Activated naive CD4-positive, alpha-beta T cell treated with anti-CD3 and anti-CD28 coated beads, Interleukin-2, amount 50 U/mL, for 72 hours (primary cell): Measurements from ENCODE around the gene HIPK2. TPM values are rescaled to one million over a fixed set of nuclear protein-coding genes. Genes with fewer than 3 reads are reported as not detected.

Experiments
- ATAC-seq, 2 donors: fragments of 150-1000 bp; cut with Tn5 transposase; 2 replicates each; pipeline ENCODE4 v1.10.0; 2021; ENCODE audit warnings: mild to moderate bottlenecking in 2 of 2, moderate library complexity in 2 of 2
- DNase-seq, 2 donors: peaks; one replicate each; pipeline ENCODE4 v3.0.0; 2021 to 2022; ENCODE audit warnings: low spot score in 2 of 2
- H3K27ac Mint-ChIP-seq, 2 donors: one replicate each; pipeline ENCODE4 v1.8.0; 2022; ENCODE audit warnings: mild to moderate bottlenecking in 2 of 2, mixed read lengths in 2 of 2
- H3K36me3 Mint-ChIP-seq, 2 donors: one replicate each; pipeline ENCODE4 v1.8.0; 2022; ENCODE audit warnings: mixed read lengths in 2 of 2
- H3K9me3 Mint-ChIP-seq, 2 donors: one replicate each; pipeline ENCODE4 v1.8.0; 2022; ENCODE audit warnings: mixed read lengths in 2 of 2
- total RNA-seq, 2 donors: library from RNA; stranded (reverse); gene quantifications; one replicate each; pipeline ENCODE4 v1.2.3, GENCODE V29; 2022

The HIPK2 gene
- total RNA-seq, 2 donors from 2014 or later, result 12.8 to 20.9 TPM

GRCh38 chr7:139700505-139701235 lies 77.1 kb downstream of the HIPK2 start:
- H3K36me3 Mint-ChIP-seq, result no peaks in the 10 kb centered on the region
- peak overlapping the region; percentile 54 to 87 for H3K27ac Mint-ChIP-seq
- DNase-seq, result no peak
- no peak for ATAC-seq
- H3K9me3 Mint-ChIP-seq, result no peaks in the 10 kb centered on the region

DNA sequence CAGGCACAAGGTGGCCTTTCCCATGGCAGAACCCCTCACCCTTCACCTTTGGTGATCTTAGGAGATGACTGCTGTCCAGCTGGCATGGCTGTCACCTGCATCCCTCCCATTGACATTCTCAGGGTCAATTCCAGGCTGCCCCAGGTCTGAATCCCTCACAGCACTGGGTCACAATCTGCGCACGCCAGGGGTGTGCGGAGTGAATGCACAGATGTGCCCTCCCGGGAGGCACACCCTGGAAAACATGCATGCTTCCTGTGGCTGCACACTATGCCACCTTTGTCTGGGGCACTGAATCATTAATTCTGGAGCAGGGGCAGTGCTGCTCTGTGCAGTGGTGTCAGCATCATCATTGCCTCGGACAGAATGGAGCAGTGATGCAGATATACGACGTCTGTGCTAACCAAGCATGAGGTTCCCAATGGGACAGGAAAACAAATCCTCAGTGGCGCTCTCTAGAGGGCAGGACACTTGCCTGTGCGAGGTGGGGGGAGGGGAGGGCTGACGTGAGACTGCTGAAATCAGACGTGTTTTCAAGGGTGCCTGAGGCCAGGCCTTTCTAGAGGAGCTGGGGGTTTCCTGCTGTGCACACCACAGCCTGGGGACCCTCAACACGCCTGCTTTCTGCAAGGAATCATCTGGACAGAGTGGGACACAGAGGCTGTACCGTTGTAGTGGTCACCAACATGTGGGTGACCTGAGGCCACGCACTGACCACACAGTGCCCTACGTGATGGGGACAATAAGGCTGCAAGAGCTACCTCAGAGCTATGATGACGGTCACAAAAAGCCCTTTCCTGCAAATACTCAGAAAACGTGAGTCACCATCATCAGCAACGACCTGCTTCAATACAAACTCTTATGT lies 77.9 kb downstream of the HIPK2 start:
- no peaks in the 10 kb centered on the region for H3K36me3 Mint-ChIP-seq
- peak overlapping the region; percentile 40 to 54 for H3K27ac Mint-ChIP-seq
- DNase-seq (no peak), ATAC-seq (peak; percentile 3 to 34)
- no peaks in the 10 kb centered on the region for H3K9me3 Mint-ChIP-seq

DNA sequence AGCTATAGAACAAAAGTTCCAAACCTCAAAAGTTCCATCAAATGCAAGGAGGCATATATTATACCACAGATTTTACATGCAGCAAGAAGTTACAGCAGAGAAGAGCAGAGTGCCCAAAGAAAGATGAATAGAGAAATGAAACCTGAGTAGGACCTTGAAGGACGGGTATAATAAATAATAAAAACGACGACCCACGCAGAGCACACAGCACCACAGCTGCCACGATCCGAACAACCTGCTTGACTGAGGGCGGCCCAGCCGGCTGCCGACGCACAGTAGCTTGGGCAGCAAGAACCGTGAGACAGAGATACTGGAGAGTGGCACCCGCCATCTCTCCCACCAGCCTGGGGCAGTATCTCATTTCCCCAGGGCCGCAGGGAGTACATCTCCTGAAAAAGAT lies 79.0 kb downstream of the HIPK2 start:
- Mint-ChIP-seq H3K36me3 (no peaks in the 10 kb centered on the region), H3K9me3 (no peaks in the 10 kb centered on the region), H3K27ac (no peak overlapping the region)
- no peak for DNase-seq
- ATAC-seq, result no peak

GRCh38 chr7:139698278-139698677 lies 79.5 kb downstream of the HIPK2 start:
- DNase-seq (no peak), ATAC-seq (no peak)
- Mint-ChIP-seq H3K9me3 (no peaks in the 10 kb centered on the region), H3K27ac (no peak overlapping the region), H3K36me3 (no peaks in the 10 kb centered on the region)

DNA sequence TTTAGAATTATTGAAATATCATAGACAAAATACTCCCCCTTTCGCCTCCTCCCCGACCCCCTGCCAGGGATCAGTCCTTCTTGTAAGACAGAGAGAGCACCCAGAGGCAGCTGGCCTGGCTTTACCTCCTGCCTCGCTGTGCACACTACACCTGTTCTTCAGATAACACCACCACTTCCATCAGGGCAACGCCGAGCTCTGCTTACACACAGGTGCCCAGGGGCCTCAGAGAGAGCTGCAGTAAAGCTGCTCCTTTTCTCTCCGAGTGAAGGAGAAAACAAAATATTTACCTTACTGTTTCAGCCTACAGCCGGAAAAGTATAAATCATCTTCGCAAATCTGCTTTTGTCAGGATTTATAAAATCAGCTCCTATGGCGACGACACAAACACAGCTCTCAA lies 80.7 kb downstream of the HIPK2 start:
- no peaks in the 10 kb centered on the region for H3K36me3 Mint-ChIP-seq
- DNase-seq (no peak), ATAC-seq (peak in 1 of 2 donors; percentile 5)
- H3K27ac Mint-ChIP-seq, result peak overlapping the region in 1 of 2 donors; percentile 86
- no peaks in the 10 kb centered on the region for H3K9me3 Mint-ChIP-seq

GRCh38 chr7:139696552-139696951 lies 81.2 kb downstream of the HIPK2 start:
- ATAC-seq (peak; percentile 87 to 98), DNase-seq (no peak)
- Mint-ChIP-seq H3K27ac (peak overlapping the region; percentile 86 to 90), H3K9me3 (no peaks in the 10 kb centered on the region), H3K36me3 (no peaks in the 10 kb centered on the region)

DNA sequence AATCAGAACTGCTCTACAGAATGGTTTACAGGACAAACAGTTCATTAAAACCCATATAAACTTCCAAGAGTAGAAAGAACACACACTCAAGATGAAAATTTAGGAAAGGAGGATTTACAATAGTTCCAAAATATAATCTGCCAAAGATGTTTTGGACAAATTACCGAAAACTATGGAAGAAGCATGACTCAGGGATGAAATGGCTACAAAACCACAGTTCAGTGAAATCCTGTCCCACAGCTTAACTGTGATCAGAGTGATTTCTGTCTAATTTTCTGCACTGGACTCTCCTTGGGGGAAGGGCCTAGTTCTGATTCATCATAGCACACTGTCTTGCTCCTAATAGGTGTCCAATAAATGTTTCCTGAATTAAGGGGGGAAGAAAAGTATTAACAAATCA lies 82.2 kb downstream of the HIPK2 start:
- ATAC-seq, result no peak
- H3K36me3 Mint-ChIP-seq, result no peaks in the 10 kb centered on the region
- DNase-seq, result no peak
- no peaks in the 10 kb centered on the region for H3K9me3 Mint-ChIP-seq
- H3K27ac Mint-ChIP-seq, result peak overlapping the region in 1 of 2 donors; percentile 86

DNA sequence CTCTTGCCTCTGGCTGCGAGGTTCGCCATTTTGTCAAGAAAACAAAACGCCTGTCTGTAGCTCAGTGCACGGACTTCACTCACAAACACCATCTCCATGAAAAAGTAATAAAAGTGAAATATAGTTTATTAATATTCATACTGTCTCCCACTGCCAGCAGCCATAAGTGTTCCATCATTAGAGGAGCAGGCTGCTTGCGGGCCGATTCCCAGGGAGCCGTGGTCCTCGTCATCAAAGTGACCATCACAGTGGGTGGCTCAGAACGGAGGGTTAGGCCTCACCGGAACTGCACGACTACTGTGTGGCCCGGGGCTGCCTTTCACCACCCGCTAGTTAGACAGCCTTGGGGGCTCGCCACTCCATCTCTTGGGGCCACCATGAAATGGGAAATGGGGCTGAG lies 82.7 kb downstream of the HIPK2 start:
- H3K9me3 Mint-ChIP-seq, result no peaks in the 10 kb centered on the region
- peak overlapping the region in 1 of 2 donors; percentile 86 for H3K27ac Mint-ChIP-seq
- DNase-seq, result no peak
- H3K36me3 Mint-ChIP-seq, result no peaks in the 10 kb centered on the region
- no peak for ATAC-seq

DNA sequence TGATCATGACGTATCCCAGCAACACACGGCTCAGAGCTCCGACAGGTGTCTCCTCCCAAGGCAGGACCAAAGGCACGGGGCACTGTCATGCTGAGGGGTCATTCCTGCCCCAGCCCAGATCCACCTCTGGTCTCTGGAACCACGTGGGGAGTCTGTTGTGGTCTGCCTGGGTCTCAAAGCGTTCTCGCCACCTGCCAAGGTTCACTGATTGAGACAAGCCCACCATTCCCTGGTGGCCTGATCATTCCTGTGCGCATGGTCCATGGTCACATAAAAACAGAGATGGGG lies 83.5 kb downstream of the HIPK2 start:
- Mint-ChIP-seq H3K36me3 (peaks cover 4% of the 10 kb centered on the region in 2 donors), H3K9me3 (no peaks in the 10 kb centered on the region), H3K27ac (peak overlapping the region; percentile 1 to 43)
- no peak for DNase-seq
- ATAC-seq, result no peak

GRCh38 chr7:139693651-139694388 lies 84.0 kb downstream of the HIPK2 start:
- Mint-ChIP-seq H3K9me3 (no peaks in the 10 kb centered on the region), H3K36me3 (peaks cover 6% of the 10 kb centered on the region in 2 donors), H3K27ac (peak overlapping the region; percentile 1 to 43)
- ATAC-seq, result no peak
- no peak for DNase-seq

DNA sequence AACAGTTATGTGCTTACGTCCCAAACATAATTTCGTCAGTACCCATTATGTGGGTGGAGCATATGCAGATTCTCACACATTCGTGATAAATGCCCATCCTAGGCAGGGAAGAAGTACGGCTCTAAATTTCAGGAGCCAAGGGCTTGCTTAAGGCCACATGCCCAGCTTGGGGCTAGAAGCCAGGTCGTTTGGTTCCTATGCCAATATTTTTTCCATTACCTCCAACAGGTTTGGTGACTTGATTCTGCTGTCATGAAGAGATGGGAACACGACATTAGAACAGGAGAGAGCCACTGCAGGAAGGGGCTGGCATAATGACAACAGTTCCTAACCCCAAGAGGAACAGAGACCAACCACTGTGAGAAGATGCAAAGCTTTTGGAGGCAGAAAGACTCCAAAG lies 85.1 kb downstream of the HIPK2 start:
- Mint-ChIP-seq H3K36me3 (peaks cover 16 to 17% of the 10 kb centered on the region in 2 donors), H3K9me3 (peaks cover 0 to 3% of the 10 kb centered on the region in 2 donors), H3K27ac (no peak overlapping the region)
- no peak for DNase-seq
- no peak for ATAC-seq

DNA sequence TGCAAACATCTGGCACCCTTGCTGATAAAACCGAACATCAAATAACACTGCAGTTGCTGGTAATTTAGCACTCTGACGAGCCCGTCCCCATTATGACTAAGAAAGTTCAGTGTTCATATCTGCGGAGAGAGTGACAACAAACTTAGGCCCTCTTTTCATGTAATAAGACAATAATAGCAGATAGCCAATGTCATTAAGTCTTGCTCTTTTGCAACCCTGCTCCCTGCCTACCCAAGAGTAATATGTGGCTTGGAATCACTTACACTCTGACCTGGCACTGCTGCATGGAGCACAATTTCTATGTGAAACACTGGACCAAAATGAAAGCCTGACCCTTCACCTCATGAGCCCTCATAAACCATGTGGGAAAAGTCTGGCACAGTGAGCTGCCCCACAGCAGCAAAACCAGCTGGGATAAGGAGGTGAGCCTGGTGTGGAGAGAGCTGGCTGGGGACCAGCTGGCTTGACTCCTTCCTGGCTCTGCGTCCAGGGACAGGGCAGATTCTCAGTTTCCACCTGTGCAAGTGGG lies 86.5 kb downstream of the HIPK2 start:
- Mint-ChIP-seq H3K36me3 (peaks cover 22 to 29% of the 10 kb centered on the region in 2 donors), H3K9me3 (peaks cover 5 to 8% of the 10 kb centered on the region in 2 donors), H3K27ac (no peak overlapping the region)
- ATAC-seq (no peak), DNase-seq (no peak)

- H3K9me3 Mint-ChIP-seq, result peaks cover 13 to 16% of the 10 kb centered on the region in 2 donors
- ATAC-seq, result no peak
- H3K27ac Mint-ChIP-seq, result no peak overlapping the region
- peaks cover 32 to 54% of the 10 kb centered on the region in 2 donors for H3K36me3 Mint-ChIP-seq
- no peak for DNase-seq
These were observed 89.7 kb downstream of the HIPK2 start for GRCh38 chr7:139687980-139688632.

GRCh38 chr7:139687211-139687954 lies 90.4 kb downstream of the HIPK2 start:
- peaks cover 32 to 54% of the 10 kb centered on the region in 2 donors for H3K36me3 Mint-ChIP-seq
- ATAC-seq, result no peak
- peaks cover 13 to 16% of the 10 kb centered on the region in 2 donors for H3K9me3 Mint-ChIP-seq

DNA sequence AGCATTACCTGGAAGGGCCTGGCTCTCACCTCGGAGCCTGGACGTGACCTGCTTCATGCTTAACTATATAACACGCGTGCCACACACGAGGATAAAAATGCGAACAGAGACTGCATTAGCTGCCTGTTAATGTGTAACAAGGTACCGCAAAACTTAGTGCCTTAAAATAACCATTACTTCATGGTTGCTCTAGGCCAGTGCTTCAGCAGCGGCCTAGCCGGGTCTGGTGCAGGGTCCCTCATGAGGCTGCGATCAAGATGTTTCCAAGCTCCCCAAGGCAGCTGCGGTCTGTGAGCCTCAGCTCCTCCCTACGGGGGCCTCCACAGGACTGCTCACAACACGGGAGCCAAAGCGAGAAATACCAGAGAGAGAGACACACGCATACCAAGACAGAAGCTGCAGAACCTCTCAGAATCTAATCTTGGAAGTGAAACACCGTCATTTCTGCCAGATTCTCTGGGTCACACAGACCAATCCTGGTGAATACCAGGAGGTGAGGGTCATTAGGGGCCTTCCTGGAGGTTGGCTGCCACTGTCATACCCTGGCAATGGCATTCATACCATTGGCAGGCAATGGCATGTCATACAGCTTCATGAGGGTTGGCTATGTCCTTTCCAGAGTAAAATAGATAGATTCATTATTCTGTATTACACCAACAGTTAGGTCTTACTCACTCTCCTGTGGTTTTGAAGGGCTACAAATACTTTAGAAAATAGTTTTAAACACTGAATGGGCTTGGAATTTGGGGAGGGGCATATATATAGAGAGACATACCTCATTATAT lies 94.5 kb downstream of the HIPK2 start:
- Mint-ChIP-seq H3K9me3 (peaks cover 13 to 16% of the 10 kb centered on the region in 2 donors), H3K36me3 (peaks cover 24 to 52% of the 10 kb centered on the region in 2 donors), H3K27ac (peak overlapping the region; percentile 67 to 96)
- ATAC-seq (no peak), DNase-seq (no peak)

More at GRCh38 chr7:139687211-139687954, 90.4 kb downstream of the HIPK2 start:
- DNase-seq, result no peak
- no peak overlapping the region for H3K27ac Mint-ChIP-seq
